Adrenal gland (tissue), 5 donors: ENCODE results near the gene TNFRSF1B.

Experiments
- CTCF ChIP-seq, 6 experiments: fragments of 450-650 bp in 4 of 6; fragments of 200-600 bp in 2 of 6; sonication (generic) in 1 of 6; IDR thresholded peaks; 1 replicate in 5 of 6; 2 replicates in 1 of 6; pipeline versions ENCODE4 v1.5.1 to v1.8.0; 2016 to 2021; ENCODE audit warnings: antibody characterized with exemption in 6 of 6, mild to moderate bottlenecking in 2 of 6, moderate library complexity in 1 of 6
- POLR2A ChIP-seq, 2 donors: fragments of 450-650 bp; IDR thresholded peaks; one replicate each; pipeline ENCODE4 v1.6.1; 2017; ENCODE audit warnings: antibody characterized with exemption in 2 of 2, mild to moderate bottlenecking in 2 of 2, moderate library complexity in 1 of 2
- donor health status: DM: no; HTN: no; CAD: no.

- no peak for TF ChIP-seq CTCF (IDR thresholded peaks at IDR 0.05)
- TF ChIP-seq POLR2A (IDR thresholded peaks at IDR 0.05), result no peak
These were observed 28.3 kb upstream of the TNFRSF1B start for GRCh38 chr1:12138196-12139168.
